ENCODE data around the gene PDE4B.

DNA sequence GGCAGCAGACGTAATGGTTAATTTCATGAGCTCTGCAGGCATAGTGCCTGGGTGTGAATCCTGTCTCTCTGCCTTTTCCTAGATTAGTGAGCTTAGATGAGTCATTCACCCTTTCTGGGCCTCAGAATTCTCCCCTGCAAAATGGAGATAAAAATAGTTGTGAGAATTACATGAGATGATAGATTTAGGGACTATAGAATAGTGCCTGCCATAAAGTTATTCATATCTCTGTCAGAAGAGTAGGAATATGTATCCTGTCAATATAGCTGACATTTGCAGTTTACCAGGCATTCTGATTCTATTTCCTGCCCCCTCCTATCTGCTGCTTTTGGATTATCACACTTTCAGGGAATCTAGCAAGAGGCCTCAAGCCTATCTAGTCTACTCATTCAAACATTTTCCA is 112.0 kb downstream of the PDE4B start:
- TF ChIP-seq, protein P1, sequence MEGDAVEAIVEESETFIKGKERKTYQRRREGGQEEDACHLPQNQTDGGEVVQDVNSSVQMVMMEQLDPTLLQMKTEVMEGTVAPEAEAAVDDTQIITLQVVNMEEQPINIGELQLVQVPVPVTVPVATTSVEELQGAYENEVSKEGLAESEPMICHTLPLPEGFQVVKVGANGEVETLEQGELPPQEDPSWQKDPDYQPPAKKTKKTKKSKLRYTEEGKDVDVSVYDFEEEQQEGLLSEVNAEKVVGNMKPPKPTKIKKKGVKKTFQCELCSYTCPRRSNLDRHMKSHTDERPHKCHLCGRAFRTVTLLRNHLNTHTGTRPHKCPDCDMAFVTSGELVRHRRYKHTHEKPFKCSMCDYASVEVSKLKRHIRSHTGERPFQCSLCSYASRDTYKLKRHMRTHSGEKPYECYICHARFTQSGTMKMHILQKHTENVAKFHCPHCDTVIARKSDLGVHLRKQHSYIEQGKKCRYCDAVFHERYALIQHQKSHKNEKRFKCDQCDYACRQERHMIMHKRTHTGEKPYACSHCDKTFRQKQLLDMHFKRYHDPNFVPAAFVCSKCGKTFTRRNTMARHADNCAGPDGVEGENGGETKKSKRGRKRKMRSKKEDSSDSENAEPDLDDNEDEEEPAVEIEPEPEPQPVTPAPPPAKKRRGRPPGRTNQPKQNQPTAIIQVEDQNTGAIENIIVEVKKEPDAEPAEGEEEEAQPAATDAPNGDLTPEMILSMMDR (IDR thresholded peaks at IDR 0.05; ENCODE audit: low read length) = no peak
- TF ChIP-seq EZH2 (IDR thresholded peaks at IDR 0.05; ENCODE audit: borderline replicate concordance, low read length) = no peak
